Stimulated activated CD4-positive, alpha-beta T cell treated with anti-CD3 and anti-CD28 coated beads, Interleukin-1b, Interleukin-23, amount 100 ng/mL, for 4 hours (primary cell): Measurements from ENCODE around the gene TMEM250.

Experiments used
- DNase-seq, 2 donors: peaks; one replicate each; pipeline ENCODE4 v3.0.0-alpha.2; 2020; ENCODE audit warnings: low read depth in 2 of 2

The TMEM250 gene

DNA sequence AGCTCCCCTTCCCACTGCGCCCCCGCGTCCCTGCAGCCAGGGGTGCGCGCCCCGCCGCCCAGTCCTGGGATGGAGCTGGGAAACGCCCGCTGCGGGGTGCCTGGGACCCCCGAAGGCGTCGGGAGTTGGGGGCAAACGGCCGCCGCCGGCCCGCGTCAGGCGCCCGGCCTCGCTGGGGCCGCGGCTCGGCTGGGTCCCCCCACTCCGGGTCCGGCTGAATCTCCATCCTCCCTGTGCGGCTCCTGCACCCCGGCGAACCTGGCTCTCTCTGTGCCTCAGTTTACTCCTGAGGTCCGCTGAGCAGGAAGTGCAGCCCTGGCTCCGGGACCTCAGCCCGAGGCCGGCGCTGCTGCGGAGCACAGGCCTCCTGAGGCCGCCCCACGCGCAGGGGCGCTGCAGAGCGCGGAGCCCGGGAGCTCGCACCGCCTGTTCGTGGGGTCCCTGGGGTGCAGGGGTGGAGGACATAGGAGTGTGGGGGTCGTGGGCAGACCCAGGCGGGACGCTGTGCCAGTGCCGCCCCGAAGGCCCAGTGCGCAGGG lies 13.9 kb upstream of the TMEM250 start:
- DNase-seq: no peak

DNA sequence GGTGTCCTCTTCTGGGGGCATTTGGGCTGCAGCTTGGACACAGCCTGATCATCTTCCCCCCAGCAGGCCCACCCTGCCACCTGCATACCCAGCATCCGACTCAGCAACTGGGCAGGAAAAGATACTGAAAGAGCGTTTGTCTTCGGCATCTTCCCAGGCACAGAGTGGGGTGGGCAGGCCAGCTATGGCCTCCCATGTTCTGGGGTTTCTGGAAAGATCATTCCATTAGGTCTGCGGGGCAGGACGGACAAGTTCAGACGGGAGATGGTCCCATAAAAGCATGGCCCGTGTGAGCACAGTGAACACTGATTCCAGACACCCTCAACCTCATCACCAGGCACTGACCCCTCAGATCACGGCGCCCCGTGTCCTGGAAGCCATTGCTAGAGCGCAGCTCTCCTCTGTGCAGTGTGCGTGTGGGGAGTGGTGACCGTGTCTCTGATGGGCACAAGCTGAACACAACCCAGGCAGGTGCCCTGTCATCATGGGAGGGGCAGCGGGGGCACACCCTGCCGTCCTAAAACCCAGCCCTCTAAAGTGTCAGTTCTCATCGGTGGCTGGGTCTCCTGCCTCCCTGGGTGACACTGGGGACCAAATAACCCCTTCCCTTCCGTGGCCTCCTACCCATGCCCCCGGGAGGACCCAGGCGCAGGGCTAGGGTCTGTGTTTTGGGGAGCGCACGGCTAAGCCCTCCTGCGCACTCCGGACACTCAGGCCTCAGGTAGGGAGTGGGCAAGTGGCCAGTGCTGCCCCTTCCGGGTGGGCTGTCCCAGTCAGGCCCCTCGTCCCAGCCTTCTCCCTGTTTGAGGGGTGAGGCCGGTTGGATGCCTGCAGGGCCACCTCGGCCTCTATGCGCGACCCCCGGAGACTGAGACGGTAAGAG lies 13.2 kb upstream of the TMEM250 start:
- DNase-seq: no peak

- no peak for DNase-seq
Observed at GRCh38 chr9:136129176-136129575, 10.5 kb upstream of the TMEM250 start.

DNA sequence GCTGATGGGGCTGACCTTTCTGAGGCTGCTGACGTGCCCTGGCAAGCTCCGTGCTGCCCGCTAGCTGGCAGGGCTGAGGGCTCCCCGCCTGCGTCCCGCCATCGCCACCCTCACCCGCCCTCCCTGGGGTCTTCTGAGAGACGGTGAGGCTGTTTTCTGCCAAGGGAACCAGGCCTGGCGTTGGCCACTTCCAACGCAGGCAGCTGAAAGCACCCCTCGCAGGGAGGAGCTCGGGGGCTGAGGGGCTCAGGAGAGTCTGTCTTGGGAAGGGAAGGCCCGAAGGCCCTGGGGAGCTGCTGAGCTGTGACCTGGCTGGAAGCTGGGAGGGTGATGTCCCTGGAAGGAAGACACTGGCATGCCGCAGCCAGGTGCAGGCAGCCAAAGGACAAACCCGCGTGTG lies 9.8 kb upstream of the TMEM250 start:
- DNase-seq: no peak

DNA sequence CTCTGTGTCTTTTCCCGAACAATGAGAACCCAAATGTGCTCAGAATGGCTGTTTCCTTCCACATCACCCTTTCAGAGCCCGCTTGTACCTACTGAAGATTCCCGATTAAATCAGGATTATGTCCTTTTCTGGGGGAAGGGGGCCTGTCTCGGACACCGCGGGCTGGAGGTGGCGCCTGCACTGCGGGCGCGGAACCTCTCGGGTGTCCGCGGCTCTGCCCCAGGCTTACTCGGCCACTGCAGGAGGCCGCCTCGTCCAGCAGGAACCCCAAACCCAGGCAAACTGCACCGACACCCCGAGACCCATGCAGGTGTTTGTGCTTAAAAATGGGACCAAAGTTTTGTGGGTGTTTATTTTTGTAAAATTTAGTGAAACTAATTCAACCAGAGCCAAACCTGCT lies 8.6 kb upstream of the TMEM250 start:
- DNase-seq: no peak

GRCh38 chr9:136124976-136125692 lies 6.5 kb upstream of the TMEM250 start:
- no peak for DNase-seq

DNA sequence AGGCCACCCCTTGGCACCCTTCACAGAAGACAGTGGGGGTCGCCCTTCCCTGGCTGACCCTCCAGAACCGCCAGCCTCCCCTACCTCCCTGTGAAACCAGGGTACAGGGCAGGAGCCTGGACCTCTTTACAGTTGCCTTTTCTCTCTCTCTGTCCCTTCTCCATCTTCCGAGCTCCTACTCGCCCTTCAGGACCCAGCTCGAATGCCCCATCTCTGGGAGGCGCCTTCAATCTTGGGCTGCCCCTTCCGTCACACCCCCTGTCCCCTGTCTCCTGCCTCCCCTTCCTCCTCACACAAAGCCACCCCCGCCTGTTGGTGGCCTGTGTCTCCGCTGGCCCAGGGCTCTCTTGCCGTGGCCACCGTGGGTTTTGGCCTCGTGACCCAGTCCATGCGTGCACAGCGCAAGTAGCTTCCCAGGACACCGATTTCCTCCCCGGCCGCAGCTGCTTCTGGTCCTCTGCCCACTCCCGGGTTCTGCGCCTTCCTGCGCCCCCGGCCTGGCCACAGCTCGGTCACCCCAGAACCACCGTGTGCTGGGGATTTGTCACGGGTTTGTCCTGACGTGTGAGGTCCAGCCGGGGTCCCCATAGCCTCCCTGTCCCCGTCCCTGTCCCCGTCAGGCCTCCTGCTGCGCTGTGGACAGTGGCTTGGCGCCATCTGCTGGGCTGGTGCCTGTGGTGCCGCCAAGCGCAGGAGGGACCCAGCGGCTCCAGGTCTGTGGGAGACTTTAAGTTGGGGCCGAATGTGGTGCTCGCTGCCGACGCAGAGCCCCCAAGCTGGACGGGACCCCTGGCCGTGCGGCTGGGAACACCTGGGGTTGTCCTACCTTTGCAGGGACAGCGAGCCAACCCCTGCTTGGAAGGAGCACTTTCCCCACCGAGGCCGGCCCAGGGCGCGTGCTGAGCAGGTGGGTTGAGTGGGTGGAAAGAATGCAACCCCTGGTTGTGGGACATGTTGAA lies 4.0 kb upstream of the TMEM250 start:
- peak; percentile 75 to 78 for DNase-seq

DNA sequence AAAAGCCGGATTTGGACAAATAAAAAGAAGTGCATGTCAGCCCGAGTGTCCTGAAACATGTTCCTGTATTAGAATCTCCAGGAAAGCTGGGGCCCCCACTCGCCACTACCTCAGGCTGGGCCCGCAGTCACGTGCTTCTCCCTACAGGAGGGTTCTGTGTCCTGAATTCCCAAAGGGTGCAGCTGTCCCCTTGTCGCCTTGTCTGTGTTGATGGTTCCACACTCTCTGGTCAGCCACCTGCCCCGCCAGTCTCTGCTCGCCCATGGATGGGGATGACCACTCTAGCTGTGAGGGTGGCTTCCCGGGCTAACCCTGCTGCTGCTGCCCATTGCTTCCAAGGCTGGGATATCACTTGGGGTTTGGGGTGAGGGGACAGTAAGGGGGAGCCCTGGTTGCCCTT lies 3.1 kb upstream of the TMEM250 start:
- DNase-seq: no peak

DNA sequence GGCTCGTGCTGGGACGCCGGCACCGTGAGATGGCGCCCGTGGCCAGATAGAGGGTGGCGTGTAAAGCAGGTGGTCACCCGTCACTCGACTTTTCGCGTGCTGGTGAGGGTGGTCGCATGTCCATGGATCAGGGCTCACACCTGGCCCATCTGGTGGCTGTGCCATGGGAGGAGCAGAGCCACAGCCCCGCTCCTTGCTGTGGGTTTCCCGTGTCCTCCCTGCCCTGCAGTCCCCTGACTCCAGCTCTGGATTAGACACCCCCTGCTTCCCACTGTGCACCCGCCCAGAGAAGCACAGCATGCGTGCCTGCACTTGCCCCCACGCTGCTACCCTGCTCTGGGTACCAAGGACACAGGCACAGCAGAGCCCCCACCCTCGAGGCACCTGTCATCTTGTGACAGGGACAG lies 1.8 kb upstream of the TMEM250 start:
- DNase-seq: no peak

GRCh38 chr9:136119883-136120393 lies 1.3 kb upstream of the TMEM250 start:
- DNase-seq: no peak

GRCh38 chr9:136119061-136119882 lies 597 bp upstream of the TMEM250 start:
- no peak for DNase-seq

- no peak for DNase-seq
Observed at GRCh38 chr9:136117916-136118319, 757 bp downstream of the TMEM250 start.

DNA sequence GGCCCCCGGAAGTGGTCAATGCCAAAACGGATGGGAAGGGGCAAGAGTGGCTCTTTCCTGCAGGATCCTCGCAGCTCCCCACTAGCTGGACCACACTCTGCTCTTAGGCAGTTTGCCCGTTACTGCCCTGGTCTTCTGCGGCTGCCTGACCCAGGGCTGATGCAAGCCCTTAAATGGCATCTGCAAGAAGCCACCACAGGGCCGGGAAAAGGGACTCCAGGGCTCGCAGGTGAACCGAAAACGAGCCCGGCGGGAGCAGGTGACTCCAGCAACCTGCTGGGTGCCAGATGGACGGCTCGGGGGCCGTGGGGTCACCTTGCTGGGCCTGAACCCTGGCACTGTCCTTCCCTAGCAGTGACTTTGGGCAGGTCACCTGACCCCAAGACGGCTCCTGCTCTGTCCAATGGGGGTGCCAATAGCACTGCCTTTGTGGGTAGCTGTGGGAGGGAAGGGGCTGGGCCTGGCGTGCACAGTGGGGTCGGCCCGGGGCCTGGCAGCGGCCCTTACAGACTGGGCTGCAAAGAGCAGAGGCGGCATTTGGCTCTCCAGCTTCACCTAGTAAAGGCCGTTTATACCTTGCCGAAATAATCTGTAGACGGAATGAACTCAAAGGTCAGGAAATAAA lies 1.3 kb downstream of the TMEM250 start:
- no peak for DNase-seq

DNA sequence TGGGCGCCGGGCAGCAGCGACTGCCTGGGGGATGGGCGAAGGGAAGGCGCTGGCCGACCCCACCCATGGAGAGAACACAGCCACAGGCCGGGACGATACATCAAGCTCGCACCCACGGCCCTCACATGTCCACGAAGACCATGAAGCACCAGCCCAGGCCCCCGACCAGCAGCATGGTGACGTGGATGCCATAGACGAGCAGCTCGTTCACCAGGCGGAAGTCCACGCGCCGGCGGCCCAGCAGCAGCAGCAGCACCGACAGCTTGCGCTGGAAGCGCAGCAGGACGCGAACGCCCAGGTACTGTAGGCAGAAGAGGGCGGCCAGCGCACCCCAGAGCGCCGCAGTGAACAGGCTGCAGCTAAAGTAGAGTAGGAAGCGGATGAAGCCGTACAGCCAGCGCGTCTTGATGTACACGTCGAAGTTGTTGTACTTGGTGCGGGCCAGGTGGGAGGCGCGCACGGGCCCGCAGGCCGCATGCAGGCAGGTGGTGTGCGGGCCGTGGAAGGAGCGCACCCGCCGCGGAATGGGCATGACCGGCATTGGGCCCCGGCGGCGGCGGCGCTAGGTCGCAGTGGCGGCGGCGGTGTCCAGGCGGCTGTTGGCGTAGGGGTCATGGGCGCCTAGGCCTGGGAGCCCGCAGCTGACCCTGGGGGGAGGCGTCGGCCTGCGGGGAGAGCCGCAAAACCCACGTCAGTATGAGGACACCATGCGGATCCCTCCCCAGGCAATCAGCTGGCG lies 2.1 kb downstream of the TMEM250 start:
- DNase-seq: no peak

- no peak for DNase-seq
Observed at GRCh38 chr9:136115641-136116359, 2.9 kb downstream of the TMEM250 start.

GRCh38 chr9:136115206-136115605 lies 3.5 kb downstream of the TMEM250 start:
- no peak for DNase-seq

- DNase-seq: no peak
Observed at GRCh38 chr9:136114610-136115009, 4.1 kb downstream of the TMEM250 start.

DNA sequence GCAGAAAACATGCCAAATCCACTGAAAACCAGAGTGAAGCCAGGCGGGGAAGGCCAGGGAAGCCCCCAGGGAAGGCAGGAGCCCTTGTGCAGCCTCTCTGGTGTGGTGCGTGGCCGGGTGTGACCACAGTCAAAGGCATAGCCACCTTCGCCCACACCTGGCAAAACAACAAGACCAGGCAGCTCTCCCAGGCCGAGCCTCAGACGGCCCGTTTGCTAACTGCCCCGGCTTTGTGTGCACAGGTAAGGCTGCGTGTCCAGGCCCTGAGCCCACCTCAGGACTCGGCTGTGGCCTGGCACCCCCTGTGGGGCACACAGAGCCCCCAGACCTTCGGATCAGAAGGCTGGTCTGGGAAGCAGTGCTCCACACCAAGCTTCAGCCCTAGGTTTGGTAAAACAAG lies 6.1 kb downstream of the TMEM250 start:
- no peak for DNase-seq

DNA sequence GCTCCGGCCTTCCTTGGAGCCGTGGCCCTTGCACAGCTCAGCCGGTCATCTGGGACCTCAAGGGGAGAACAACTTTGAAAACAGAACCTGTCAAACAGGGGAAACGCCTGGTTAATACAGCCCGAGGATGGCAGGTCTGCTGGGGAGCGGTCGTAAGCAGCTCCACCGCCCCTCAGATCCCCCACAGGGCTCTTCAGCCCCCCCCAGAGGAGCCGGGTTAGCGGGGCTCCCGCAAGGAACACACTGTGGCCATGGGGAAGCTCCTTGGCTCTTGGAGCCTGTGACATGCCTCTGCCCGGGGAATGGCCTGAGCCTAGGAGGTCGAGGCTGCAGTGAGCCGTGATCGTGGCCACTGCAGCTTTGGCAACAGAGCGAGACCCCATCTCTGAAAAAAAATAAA lies 6.8 kb downstream of the TMEM250 start:
- no peak for DNase-seq
